Breast epithelium (tissue), 3 donors: ENCODE data around the gene YWHAE.
"Not testable (repeated sequence)": the region's sequence is repeated elsewhere in the genome, so short reads cannot be mapped to it uniquely, and the experiment has no call there.

Experiments used
- POLR2A ChIP-seq: fragments of 450-650 bp; IDR thresholded peaks from one replicate; pipeline ENCODE4 v1.6.1; 2016; ENCODE audit warnings: antibody characterized with exemption, mild to moderate bottlenecking, moderate library complexity
- POLR2AphosphoS5 ChIP-seq, 3 donors: sonication (generic); formaldehyde crosslinking; IDR thresholded peaks; one replicate each; pipeline ENCODE4 v1.6.1; 2017; ENCODE audit warnings: antibody characterized with exemption in 3 of 3
- TF ChIP-seq, protein P1 (sequence below), 3 donors: fragments of 450-650 bp; IDR thresholded peaks; one replicate each; pipeline ENCODE4 v1.5.1; 2016 to 2017; ENCODE audit warnings: antibody characterized with exemption in 3 of 3, mild to moderate bottlenecking in 3 of 3, moderate library complexity in 3 of 3

DNA sequence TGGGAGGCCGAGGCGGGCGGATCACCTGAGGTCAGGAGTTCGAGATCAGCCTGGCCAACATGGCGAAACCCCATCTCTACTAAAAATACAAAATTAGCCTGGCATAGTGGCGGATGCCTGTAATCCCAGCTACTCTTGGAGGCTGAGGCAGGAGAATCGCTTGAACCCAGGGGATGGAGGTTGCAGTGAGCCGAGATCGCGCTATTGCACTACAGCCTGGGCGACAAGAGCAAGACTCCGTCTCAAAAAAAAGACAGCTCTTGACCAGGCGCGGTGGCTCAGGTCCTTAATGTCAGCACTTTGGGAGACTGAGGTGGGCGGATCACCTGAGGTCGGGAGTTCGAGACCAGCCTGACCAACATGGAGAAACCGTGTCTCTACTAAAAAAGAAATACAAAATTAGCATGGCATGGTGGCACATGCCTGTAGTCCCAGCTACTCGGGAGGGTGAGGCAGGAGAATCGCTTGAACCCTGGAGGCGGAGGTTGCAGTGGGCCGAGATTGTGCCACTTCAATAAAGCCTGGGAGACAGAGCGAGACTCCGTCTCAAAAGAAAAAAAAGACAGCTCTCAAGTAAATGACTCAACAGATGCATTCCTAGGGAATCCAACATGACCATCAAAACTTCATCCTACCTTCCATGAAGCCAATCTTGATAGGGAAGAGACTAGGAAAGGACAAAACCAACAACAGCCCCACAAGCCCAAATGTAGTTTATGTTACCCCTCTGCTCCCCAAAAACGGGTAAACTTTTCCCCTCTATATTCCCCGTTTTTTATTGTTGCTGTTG, 4.0 kb downstream of the YWHAE start:
- TF ChIP-seq, protein P1, sequence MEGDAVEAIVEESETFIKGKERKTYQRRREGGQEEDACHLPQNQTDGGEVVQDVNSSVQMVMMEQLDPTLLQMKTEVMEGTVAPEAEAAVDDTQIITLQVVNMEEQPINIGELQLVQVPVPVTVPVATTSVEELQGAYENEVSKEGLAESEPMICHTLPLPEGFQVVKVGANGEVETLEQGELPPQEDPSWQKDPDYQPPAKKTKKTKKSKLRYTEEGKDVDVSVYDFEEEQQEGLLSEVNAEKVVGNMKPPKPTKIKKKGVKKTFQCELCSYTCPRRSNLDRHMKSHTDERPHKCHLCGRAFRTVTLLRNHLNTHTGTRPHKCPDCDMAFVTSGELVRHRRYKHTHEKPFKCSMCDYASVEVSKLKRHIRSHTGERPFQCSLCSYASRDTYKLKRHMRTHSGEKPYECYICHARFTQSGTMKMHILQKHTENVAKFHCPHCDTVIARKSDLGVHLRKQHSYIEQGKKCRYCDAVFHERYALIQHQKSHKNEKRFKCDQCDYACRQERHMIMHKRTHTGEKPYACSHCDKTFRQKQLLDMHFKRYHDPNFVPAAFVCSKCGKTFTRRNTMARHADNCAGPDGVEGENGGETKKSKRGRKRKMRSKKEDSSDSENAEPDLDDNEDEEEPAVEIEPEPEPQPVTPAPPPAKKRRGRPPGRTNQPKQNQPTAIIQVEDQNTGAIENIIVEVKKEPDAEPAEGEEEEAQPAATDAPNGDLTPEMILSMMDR (IDR thresholded peaks at IDR 0.05), result not testable (repeated sequence)
- TF ChIP-seq POLR2AphosphoS5 (IDR thresholded peaks at IDR 0.05); POLR2A: not testable (repeated sequence)
